HEK293T (cell line): Measurements from ENCODE around the gene PGS1.

Experiments used
- BHLHE40 ChIP-seq: fragments of 450-650 bp; IDR thresholded peaks from 2 replicates; pipeline ENCODE4 v1.6.1; 2016; ENCODE audit warnings: mild to moderate bottlenecking, moderate library complexity, borderline replicate concordance
- CTBP1 ChIP-seq: fragments of 450-650 bp; IDR thresholded peaks from 2 replicates; pipeline ENCODE4 v1.6.1; 2016; ENCODE audit warnings: borderline replicate concordance
- FOXK2 ChIP-seq: fragments of 450-650 bp; IDR thresholded peaks from 2 replicates; pipeline ENCODE4 v1.6.1; 2016; ENCODE audit warnings: mild to moderate bottlenecking
- FOXM1 ChIP-seq: fragments of 450-650 bp; IDR thresholded peaks from 2 replicates; pipeline ENCODE4 v1.6.1; 2017; ENCODE audit warnings: mild to moderate bottlenecking, borderline replicate concordance
- HDGF ChIP-seq: fragments of 450-650 bp; IDR thresholded peaks from 2 replicates; pipeline ENCODE4 v1.6.1; 2017; ENCODE audit warnings: antibody characterized with exemption, borderline replicate concordance
- LEF1 ChIP-seq: fragments of 450-650 bp; IDR thresholded peaks from 2 replicates; pipeline ENCODE4 v1.6.1; 2017; ENCODE audit warnings: mild to moderate bottlenecking, borderline replicate concordance
- SP1 ChIP-seq: fragments of 450-650 bp; IDR thresholded peaks from 2 replicates; pipeline ENCODE4 v1.6.1; 2017
- TARDBP ChIP-seq: fragments of 450-650 bp; IDR thresholded peaks from 2 replicates; pipeline ENCODE4 v1.6.1; 2016

- TF ChIP-seq FOXK2: no peak
- no peak for TF ChIP-seq SP1
- no peak for TF ChIP-seq BHLHE40
- no peak for TF ChIP-seq CTBP1
- no peak for TF ChIP-seq HDGF
- no peak for TF ChIP-seq FOXM1
- TF ChIP-seq TARDBP: no peak
- TF ChIP-seq LEF1: no peak
These were observed 33.3 kb upstream of the PGS1 start for GRCh38 chr17:78345172-78345571.
